PC-3 (cell line): ENCODE results near the gene MAP6. TPM values are rescaled to one million over a fixed set of nuclear protein-coding genes. Genes with fewer than 3 reads are reported as not detected.

Experiments used
- ATAC-seq: fragments of 200-7000 bp; cut with Tn5 transposase; 2 replicates; pipeline ENCODE4 v1.9.1; 2020; ENCODE audit warnings: mild to moderate bottlenecking, moderate library complexity
- BruUV-seq: library from RNA; stranded (reverse); fragments of 400-500 nt; replicated peaks from 2 replicates; lab custom pipeline; 2021; lab: Mats Ljungman, UMichigan
- CTCF ChIA-PET: fragments of 300-600 bp; sonication (Branson Sonifier 250); formaldehyde crosslinking; loops from one replicate; lab custom pipeline; 2022; ENCODE audit warnings: antibody characterized with exemption; lab: Charles Lee
- POLR2A ChIA-PET: fragments of 300-600 bp; sonication (Branson Sonifier 250); formaldehyde crosslinking; loops from one replicate; lab custom pipeline; 2022; ENCODE audit warnings: antibody characterized with exemption; ENCODE audit not compliant: unreplicated experiment; lab: Charles Lee
- DNase-seq: peaks from one replicate; pipeline ENCODE4 v3.0.0-alpha.2; 2015
- H2AFZ ChIP-seq: fragments of 300-600 bp; sonication (generic); 2 replicates; pipeline ENCODE4 v1.6.0; 2016; ENCODE audit warnings: antibody characterized with exemption, low read length
- H3F3A ChIP-seq: fragments of 300-600 bp; sonication (generic); one replicate; pipeline ENCODE4 v1.6.0; 2017; ENCODE audit warnings: antibody characterized with exemption, low read length, control low read depth, mild to moderate bottlenecking; ENCODE audit not compliant: unreplicated experiment
- H3K27ac ChIP-seq: fragments of 300-600 bp; sonication (generic); 2 replicates; pipeline ENCODE4 v1.5.1; 2016; ENCODE audit warnings: mild to moderate bottlenecking, low read length
- H3K27me3 ChIP-seq: fragments of 300-600 bp; sonication (generic); 2 replicates; pipeline ENCODE4 v1.6.1; 2016; ENCODE audit warnings: low read length, mixed read lengths
- H3K36me3 ChIP-seq: fragments of 300-600 bp; sonication (generic); 2 replicates; pipeline ENCODE4 v1.6.1; 2016; ENCODE audit warnings: low read depth, mixed run types, low read length, mixed read lengths
- H3K4me1 ChIP-seq: fragments of 300-600 bp; sonication (generic); 2 replicates; pipeline ENCODE4 v1.5.1; 2016; ENCODE audit warnings: low read length; ENCODE audit not compliant: insufficient read depth
- H3K4me2 ChIP-seq: fragments of 300-600 bp; sonication (generic); 2 replicates; pipeline ENCODE4 v1.6.0; 2016; ENCODE audit warnings: low read length
- H3K4me3 ChIP-seq: fragments of 300-600 bp; sonication (generic); 2 replicates; pipeline ENCODE4 v1.5.1; 2016; ENCODE audit warnings: mild to moderate bottlenecking, low read length, mixed read lengths
- H3K79me2 ChIP-seq: fragments of 300-600 bp; sonication (generic); 2 replicates; pipeline ENCODE4 v1.6.1; 2017; ENCODE audit warnings: low read length, mixed read lengths
- H3K9ac ChIP-seq: fragments of 300-600 bp; sonication (generic); 2 replicates; pipeline ENCODE4 v1.6.0; 2016; ENCODE audit warnings: mild to moderate bottlenecking, low read length
- H3K9me2 ChIP-seq: fragments of 300-600 bp; sonication (generic); replicated peaks from 2 replicates; pipeline ENCODE4 v1.6.1; 2016; ENCODE audit warnings: mixed run types, low read length, mixed read lengths
- H3K9me3 ChIP-seq: fragments of 300-600 bp; sonication (generic); 2 replicates; pipeline ENCODE4 v1.6.1; 2016; ENCODE audit warnings: low read length, mixed read lengths
- H4K20me1 ChIP-seq: fragments of 300-600 bp; sonication (generic); 2 replicates; pipeline ENCODE4 v1.6.1; 2016; ENCODE audit warnings: low read length, mixed read lengths
- CTCF ChIP-seq: fragments of 300-600 bp; sonication (generic); conservative IDR thresholded peaks from 2 replicates; pipeline ENCODE4 v1.5.1; 2017; ENCODE audit warnings: antibody characterized with exemption, low read depth, mild to moderate bottlenecking, low read length
- EZH2 ChIP-seq: fragments of 300-600 bp; sonication (generic); IDR thresholded peaks from one replicate; pipeline ENCODE4 v1.6.1; 2017; ENCODE audit warnings: antibody characterized with exemption, mild to moderate bottlenecking, low read length; ENCODE audit not compliant: unreplicated experiment
- EZH2phosphoT487 ChIP-seq: fragments of 300-600 bp; sonication (generic); IDR thresholded peaks from 2 replicates; pipeline ENCODE4 v1.6.1; 2018; ENCODE audit warnings: mild to moderate bottlenecking, antibody characterized with exemption, low read length, borderline replicate concordance
- intact Hi-C: fragments of 100-400 bp; cut with micrococcal nuclease; formaldehyde crosslinking; loops from 2 replicates; pipeline ENCODE4 v1.9.0; 2023
- total RNA-seq: library from RNA; depleted of rRNA; stranded (reverse); fragments of >200 nt; gene quantifications from 2 replicates; pipeline ENCODE4 v1.2.3, GENCODE V29; 2014

MAP6 gene
- total RNA-seq, 1 experiment from 2014 or later: 0.47 TPM

GRCh38 chr11:75706260-75706729 lies 37.5 kb upstream of the MAP6 start:
- no peak overlapping the region for H3K27ac ChIP-seq
- DNase-seq (peak; percentile 81), ATAC-seq (peak; percentile 99)
- intact Hi-C loops: loop anchor here (5.0 kb wide), 2 partner anchors 104 to 161 kb away; no protein-coding TSS in a partner anchor
- no peaks in the 10 kb centered on the region for H3K36me3 ChIP-seq
- no peaks in the 10 kb centered on the region for H3K27me3 ChIP-seq
- H3K9ac ChIP-seq: no peak overlapping the region
- no peaks in the 10 kb centered on the region for H3K9me3 ChIP-seq
- POLR2A ChIA-PET: no interaction called here
- H4K20me1 ChIP-seq: no peaks in the 10 kb centered on the region
- CTCF ChIA-PET: interaction anchor here (0.7 to 1.1 kb wide), 4 partner anchors 16 to 108 kb away, joined by 3 to 6 read pairs (median 4); no protein-coding TSS in a partner anchor
- H3K4me1 ChIP-seq: no peaks in the 10 kb centered on the region
- no peaks in the 10 kb centered on the region for H3K79me2 ChIP-seq
- no peak overlapping the region for H3K4me3 ChIP-seq
- TF ChIP-seq EZH2phosphoT487 (no peak), CTCF (peak; percentile 93), EZH2 (no peak)
- no TSS peak for BruUV-seq
- peak overlapping the region; percentile 30 for H3K4me2 ChIP-seq
- no peaks in the 10 kb centered on the region for H3K9me2 ChIP-seq
- H3F3A ChIP-seq: no peaks in the 10 kb centered on the region
- H2AFZ ChIP-seq: peak overlapping the region; percentile 54; the same call in 1 of the 2 replicates

- POLR2A ChIA-PET: no interaction called here
- H3K9ac ChIP-seq: no peak overlapping the region
- no peak overlapping the region for H3K4me3 ChIP-seq
- TF ChIP-seq EZH2phosphoT487 (no peak), EZH2 (no peak)
- no peak overlapping the region for H3K27ac ChIP-seq
- no peaks in the 10 kb centered on the region for H3K9me2 ChIP-seq
- no TSS peak for BruUV-seq
- DNase-seq (no peak), ATAC-seq (no peak)
- H3K4me2 ChIP-seq: no peak overlapping the region
- peak overlapping the region; percentile 44; the same call in 1 of the 2 replicates for H2AFZ ChIP-seq
- no peaks in the 10 kb centered on the region for H3K4me1 ChIP-seq
- intact Hi-C loops: loop anchor here (5.0 kb wide), 2 partner anchors 103 to 162 kb away; no protein-coding TSS in a partner anchor
- CTCF ChIA-PET: interaction anchor here (0.6 to 1.1 kb wide), 5 partner anchors 15 to 108 kb away, joined by 3 to 6 read pairs (median 3); no protein-coding TSS in a partner anchor
- H3K36me3 ChIP-seq: no peaks in the 10 kb centered on the region
- no peaks in the 10 kb centered on the region for H3K9me3 ChIP-seq
- no peaks in the 10 kb centered on the region for H3K27me3 ChIP-seq
- no peaks in the 10 kb centered on the region for H3F3A ChIP-seq
- no peaks in the 10 kb centered on the region for H4K20me1 ChIP-seq
- no peaks in the 10 kb centered on the region for H3K79me2 ChIP-seq
These were observed 36.7 kb upstream of the MAP6 start for GRCh38 chr11:75705541-75705940.

- Histone ChIP-seq H3K79me2 (no peaks in the 10 kb centered on the region), H3F3A (no peaks in the 10 kb centered on the region), H3K9me2 (no peaks in the 10 kb centered on the region), H4K20me1 (no peaks in the 10 kb centered on the region), H3K27me3 (no peaks in the 10 kb centered on the region), H3K27ac (no peak overlapping the region), H3K9ac (no peak overlapping the region), H2AFZ (no peak overlapping the region), H3K4me2 (no peak overlapping the region), H3K9me3 (no peaks in the 10 kb centered on the region), H3K4me3 (no peak overlapping the region), H3K36me3 (no peaks in the 10 kb centered on the region), H3K4me1 (no peaks in the 10 kb centered on the region)
- ChIA-PET CTCF (no interaction called here), POLR2A (no interaction called here)
- BruUV-seq: no TSS peak
- ATAC-seq (no peak), DNase-seq (no peak)
- TF ChIP-seq EZH2: no peak
- TF ChIP-seq CTCF: no peak
- no peak for TF ChIP-seq EZH2phosphoT487
- intact Hi-C loops: no loop called here
These were observed 34.9 kb upstream of the MAP6 start for GRCh38 chr11:75703695-75704237.
